Measurements from ENCODE around the gene POGZ. TPM values are rescaled to one million over a fixed set of nuclear protein-coding genes. Genes with fewer than 3 reads are reported as not detected.

The POGZ gene
- total RNA-seq, 1 donor from 2014 or later = 105 TPM

- TF ChIP-seq CTCF (IDR thresholded peaks at IDR 0.05) = no peak
- Mint-ChIP-seq H3K36me3 (ENCODE audit: unreplicated experiment) (peaks cover 2% of the 10 kb centered on the region), H3K27ac (ENCODE audit: unreplicated experiment) (no peak overlapping the region), H3K27me3 (ENCODE audit: unreplicated experiment) (no peaks in the 10 kb centered on the region), H3K4me3 (ENCODE audit: unreplicated experiment) (no peak overlapping the region), H3K4me1 (ENCODE audit: unreplicated experiment) (no peaks in the 10 kb centered on the region), H3K9me3 (ENCODE audit: unreplicated experiment) (peaks cover 6% of the 10 kb centered on the region)
- no peak for DNase-seq (ENCODE audit: extremely low spot score, unreplicated experiment)
These were observed 97.4 kb downstream of the POGZ start for GRCh38 chr1:151361883-151362282.

GRCh38 chr1:151356696-151357095 is 102.6 kb downstream of the POGZ start:
- H3K36me3 Mint-ChIP-seq (ENCODE audit: unreplicated experiment) = no peaks in the 10 kb centered on the region
- H3K4me1 Mint-ChIP-seq (ENCODE audit: unreplicated experiment) = no peaks in the 10 kb centered on the region
- no peak for DNase-seq (ENCODE audit: extremely low spot score, unreplicated experiment)
- TF ChIP-seq CTCF (IDR thresholded peaks at IDR 0.05) = no peak
- H3K4me3 Mint-ChIP-seq (ENCODE audit: unreplicated experiment) = no peak overlapping the region
- no peaks in the 10 kb centered on the region for H3K9me3 Mint-ChIP-seq (ENCODE audit: unreplicated experiment)
- H3K27ac Mint-ChIP-seq (ENCODE audit: unreplicated experiment) = no peak overlapping the region
- no peaks in the 10 kb centered on the region for H3K27me3 Mint-ChIP-seq (ENCODE audit: unreplicated experiment)

Other genes starting within 250 kb of the POGZ start
- 133 and 150 TPM in 2 replicates for gene PSMD4, start 204.8 kb downstream of the POGZ start, total RNA-seq
- gene ZNF687, start 177.2 kb downstream of the POGZ start, total RNA-seq = 23.7 and 25.9 TPM in 2 replicates
- 66.9 and 74.1 TPM in 2 replicates for gene PI4KB, start 132.1 kb downstream of the POGZ start, total RNA-seq
- 36.7 and 37.9 TPM in 2 replicates for gene RFX5, start 112.2 kb downstream of the POGZ start, total RNA-seq
- 8.1 and 10.2 TPM in 2 replicates for gene SELENBP1, start 86.8 kb downstream of the POGZ start, total RNA-seq
- 272 and 280 TPM in 2 replicates for gene PSMB4, start 59.9 kb downstream of the POGZ start, total RNA-seq
- gene CGN, start 51.9 kb upstream of the POGZ start, total RNA-seq = 0.99 and 1.7 TPM in 2 replicates
- gene TUFT1, start 80.8 kb upstream of the POGZ start, total RNA-seq = 7.1 and 9.0 TPM in 2 replicates
- gene SNX27, start 152.6 kb upstream of the POGZ start, total RNA-seq = 33.9 and 35.5 TPM in 2 replicates

Data from osteocyte (in vitro differentiated cells).